ENCODE results near the gene TCN2.

The TCN2 gene

DNA sequence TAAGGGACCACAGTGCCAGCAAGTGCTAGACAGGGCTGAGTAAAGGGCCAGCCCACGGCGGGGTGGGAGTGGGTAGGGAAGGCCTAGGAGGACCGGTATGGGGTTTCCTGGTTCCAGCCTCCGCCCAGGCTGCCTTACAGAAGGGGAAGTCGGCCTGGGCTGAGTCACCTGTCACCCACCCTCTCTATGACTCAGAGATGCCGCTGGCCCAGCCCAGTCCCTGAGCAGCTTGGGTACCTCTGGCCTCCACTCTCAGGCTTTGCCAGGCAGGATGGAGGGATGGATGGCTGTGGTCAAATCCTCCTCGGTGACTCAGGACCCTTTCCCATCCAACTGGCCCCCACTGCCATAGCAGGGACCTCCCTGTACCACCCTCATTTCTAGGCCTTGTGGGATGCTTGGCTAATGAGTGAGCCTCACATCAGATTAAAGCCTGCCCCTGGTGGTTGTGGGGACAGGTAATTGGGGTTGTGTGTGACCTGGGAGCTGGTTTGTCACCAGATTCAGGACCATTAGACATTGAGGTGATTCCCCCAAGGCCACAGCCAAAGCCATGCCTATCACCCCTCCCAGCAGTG lies 42.5 kb downstream of the TCN2 start:
- no peak for DNase-seq
- peaks cover 5% of the 10 kb centered on the region for H3K4me1 Mint-ChIP-seq

DNA sequence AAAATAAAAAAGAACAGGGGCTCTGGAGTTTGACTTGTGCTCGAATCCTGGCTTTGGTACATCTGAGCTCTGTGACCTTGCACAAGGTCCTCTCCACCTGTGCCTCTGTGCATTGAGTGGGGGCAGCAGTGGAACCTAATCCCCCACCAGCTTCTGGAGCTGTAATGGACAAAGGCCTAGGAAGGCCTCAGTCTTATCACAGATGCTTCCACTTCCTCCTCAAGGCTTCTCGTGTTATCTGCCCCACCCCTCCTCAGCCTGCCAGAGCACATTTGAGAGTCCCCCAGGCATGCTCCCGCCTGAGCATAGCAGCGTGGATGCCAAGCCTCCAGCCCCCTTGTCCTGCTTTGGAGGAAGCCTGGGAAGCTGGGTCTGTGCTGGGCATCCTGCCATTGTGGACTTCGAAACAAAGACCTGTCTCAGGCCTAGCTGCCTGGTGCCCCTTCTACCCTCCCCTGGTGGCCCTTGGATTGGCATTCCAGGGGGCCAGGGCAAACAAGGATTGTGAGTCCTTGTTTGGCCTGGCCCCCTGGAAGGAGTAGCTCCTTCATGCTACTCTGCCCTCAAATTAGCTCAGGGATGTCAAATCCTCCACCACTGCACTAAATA lies 43.6 kb downstream of the TCN2 start:
- Mint-ChIP-seq H3K27me3 (ENCODE audit: low read depth, poor library complexity) (no peaks in the 10 kb centered on the region), H3K36me3 (ENCODE audit: low read depth) (no peaks in the 10 kb centered on the region), H3K4me3 (no peak overlapping the region), H3K27ac (no peak overlapping the region), H3K9me3 (peaks cover 3% of the 10 kb centered on the region), H3K4me1 (peaks cover 5% of the 10 kb centered on the region)
- TF ChIP-seq, protein P1, sequence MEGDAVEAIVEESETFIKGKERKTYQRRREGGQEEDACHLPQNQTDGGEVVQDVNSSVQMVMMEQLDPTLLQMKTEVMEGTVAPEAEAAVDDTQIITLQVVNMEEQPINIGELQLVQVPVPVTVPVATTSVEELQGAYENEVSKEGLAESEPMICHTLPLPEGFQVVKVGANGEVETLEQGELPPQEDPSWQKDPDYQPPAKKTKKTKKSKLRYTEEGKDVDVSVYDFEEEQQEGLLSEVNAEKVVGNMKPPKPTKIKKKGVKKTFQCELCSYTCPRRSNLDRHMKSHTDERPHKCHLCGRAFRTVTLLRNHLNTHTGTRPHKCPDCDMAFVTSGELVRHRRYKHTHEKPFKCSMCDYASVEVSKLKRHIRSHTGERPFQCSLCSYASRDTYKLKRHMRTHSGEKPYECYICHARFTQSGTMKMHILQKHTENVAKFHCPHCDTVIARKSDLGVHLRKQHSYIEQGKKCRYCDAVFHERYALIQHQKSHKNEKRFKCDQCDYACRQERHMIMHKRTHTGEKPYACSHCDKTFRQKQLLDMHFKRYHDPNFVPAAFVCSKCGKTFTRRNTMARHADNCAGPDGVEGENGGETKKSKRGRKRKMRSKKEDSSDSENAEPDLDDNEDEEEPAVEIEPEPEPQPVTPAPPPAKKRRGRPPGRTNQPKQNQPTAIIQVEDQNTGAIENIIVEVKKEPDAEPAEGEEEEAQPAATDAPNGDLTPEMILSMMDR (IDR thresholded peaks at IDR 0.05) = no peak
- DNase-seq = no peak

More for the DNA sequence above, 42.5 kb downstream of the TCN2 start:
- TF ChIP-seq, protein P1 (IDR thresholded peaks at IDR 0.05) = no peak
- Mint-ChIP-seq H3K4me3 (no peak overlapping the region), H3K27ac (no peak overlapping the region), H3K27me3 (ENCODE audit: low read depth, poor library complexity) (no peaks in the 10 kb centered on the region), H3K9me3 (peaks cover 3% of the 10 kb centered on the region), H3K36me3 (ENCODE audit: low read depth) (no peaks in the 10 kb centered on the region)

DNA sequence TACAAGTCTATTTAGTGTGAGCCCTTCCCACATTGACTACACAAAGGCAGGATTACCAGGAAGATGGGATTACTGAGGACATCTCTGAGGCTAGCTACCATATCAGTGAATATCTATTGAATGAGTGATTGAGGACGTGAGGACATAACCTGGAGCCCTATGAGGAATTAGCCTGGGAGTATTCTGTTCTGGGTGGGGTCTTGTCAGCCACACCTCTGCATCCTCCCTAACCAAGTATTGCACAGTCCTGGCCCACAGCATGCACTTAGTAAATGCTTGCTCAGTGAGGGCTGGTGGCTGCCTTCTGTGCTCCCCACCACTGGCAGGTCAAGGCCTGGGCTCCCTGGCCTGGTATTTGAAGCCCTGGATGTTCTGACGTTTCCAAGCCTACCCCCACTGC lies 45.9 kb downstream of the TCN2 start:
- no peak overlapping the region for H3K27ac Mint-ChIP-seq
- TF ChIP-seq, protein P1 (IDR thresholded peaks at IDR 0.05) = no peak
- H3K4me1 Mint-ChIP-seq = peaks cover 5% of the 10 kb centered on the region
- no peak for DNase-seq
- peaks cover 3% of the 10 kb centered on the region for H3K9me3 Mint-ChIP-seq
- H3K4me3 Mint-ChIP-seq = no peak overlapping the region
- no peaks in the 10 kb centered on the region for H3K27me3 Mint-ChIP-seq (ENCODE audit: low read depth, poor library complexity)
- no peaks in the 10 kb centered on the region for H3K36me3 Mint-ChIP-seq (ENCODE audit: low read depth)

DNA sequence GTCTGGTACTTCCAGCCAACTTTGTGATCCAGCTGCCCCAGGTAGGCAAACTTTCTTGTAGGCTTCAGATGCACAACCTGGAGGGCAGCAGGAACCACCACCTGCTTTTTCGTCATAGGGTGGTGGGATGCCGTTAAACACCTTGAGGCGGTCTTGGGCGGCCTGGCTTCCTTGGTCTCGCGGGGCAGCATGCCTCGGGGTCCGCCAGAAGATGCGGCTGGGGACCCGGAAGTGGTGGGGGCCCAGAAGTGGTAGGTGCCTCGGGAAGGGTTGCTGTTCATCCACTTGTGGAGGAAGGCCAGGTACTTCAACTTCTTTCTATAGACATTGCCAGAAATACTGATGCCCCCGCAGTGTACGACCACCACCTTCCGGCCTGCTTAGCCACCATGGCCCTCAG lies 47.4 kb downstream of the TCN2 start:
- peaks cover 5% of the 10 kb centered on the region for H3K4me1 Mint-ChIP-seq
- peaks cover 4% of the 10 kb centered on the region for H3K36me3 Mint-ChIP-seq (ENCODE audit: low read depth)
- no peak overlapping the region for H3K4me3 Mint-ChIP-seq
- no peak overlapping the region for H3K27ac Mint-ChIP-seq
- TF ChIP-seq, protein P1 (IDR thresholded peaks at IDR 0.05) = no peak
- no peaks in the 10 kb centered on the region for H3K27me3 Mint-ChIP-seq (ENCODE audit: low read depth, poor library complexity)
- DNase-seq = no peak
- H3K9me3 Mint-ChIP-seq = peaks cover 7% of the 10 kb centered on the region

DNA sequence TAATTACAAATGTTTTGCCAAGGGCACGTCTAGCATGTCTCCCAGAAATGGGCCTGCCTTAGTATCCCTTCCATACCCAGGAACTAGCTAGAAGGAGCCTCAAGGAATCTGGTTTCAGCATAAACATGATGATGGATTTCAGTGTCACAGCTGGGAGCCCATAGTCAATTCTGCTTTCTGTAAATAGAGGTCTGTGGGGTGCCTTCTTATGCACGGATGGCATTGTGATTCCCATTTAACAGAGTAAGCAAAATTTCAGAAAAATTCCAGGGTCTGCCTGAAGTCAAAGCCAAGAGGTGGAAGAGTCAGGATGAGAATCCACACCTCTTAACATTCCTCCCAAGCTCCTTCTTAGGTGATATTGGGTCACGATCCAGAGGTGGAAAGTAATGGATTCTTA lies 48.6 kb downstream of the TCN2 start:
- Mint-ChIP-seq H3K27ac (no peak overlapping the region), H3K9me3 (peaks cover 7% of the 10 kb centered on the region), H3K27me3 (ENCODE audit: low read depth, poor library complexity) (no peaks in the 10 kb centered on the region), H3K4me3 (no peak overlapping the region), H3K4me1 (peaks cover 5% of the 10 kb centered on the region), H3K36me3 (ENCODE audit: low read depth) (peaks cover 15% of the 10 kb centered on the region)
- TF ChIP-seq, protein P1 (IDR thresholded peaks at IDR 0.05) = no peak
- no peak for DNase-seq

DNA sequence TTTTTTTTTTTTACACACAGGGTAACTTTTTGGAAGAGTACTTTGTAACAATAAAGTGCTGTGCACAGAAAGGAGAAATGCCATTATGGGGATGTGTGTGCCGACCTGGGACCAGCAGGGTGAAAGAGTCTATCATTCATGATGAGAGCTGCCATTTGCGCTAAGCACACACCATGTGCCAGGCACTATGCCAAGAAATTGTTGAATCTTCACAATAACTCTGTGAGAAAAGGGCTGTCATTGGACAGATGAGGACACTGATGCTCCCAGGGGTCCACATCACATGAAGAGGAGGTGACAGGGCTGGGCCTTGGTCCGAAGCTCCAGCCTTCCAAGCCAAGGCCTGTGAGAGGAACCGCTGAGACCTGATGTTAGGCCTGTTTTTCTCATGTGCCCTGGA lies 55.1 kb downstream of the TCN2 start:
- peaks cover 26% of the 10 kb centered on the region for H3K36me3 Mint-ChIP-seq (ENCODE audit: low read depth)

More for the DNA sequence above, 55.1 kb downstream of the TCN2 start:
- DNase-seq = no peak
- no peak overlapping the region for H3K4me3 Mint-ChIP-seq
- TF ChIP-seq, protein P1 (IDR thresholded peaks at IDR 0.05) = no peak
- H3K27me3 Mint-ChIP-seq (ENCODE audit: low read depth, poor library complexity) = peaks cover 8% of the 10 kb centered on the region
- peaks cover 4% of the 10 kb centered on the region for H3K9me3 Mint-ChIP-seq
- peaks cover 12% of the 10 kb centered on the region for H3K4me1 Mint-ChIP-seq
- no peak overlapping the region for H3K27ac Mint-ChIP-seq
